ENCODE results near the gene NXF2B.
"Not testable (repeated sequence)": the region's sequence is repeated elsewhere in the genome, so short reads cannot be mapped to it uniquely, and the experiment has no call there.

- not testable (repeated sequence) for TF ChIP-seq CTCF (IDR thresholded peaks at IDR 0.05); POLR2AphosphoS5 (IDR thresholded peaks at IDR 0.05; ENCODE audit: low read depth, low read length); REST (IDR thresholded peaks at IDR 0.05; ENCODE audit: insufficient read depth in 1 of 2, low read depth in 2 of 2, low read length in 1 of 2)
These were observed 18.8 kb upstream of the NXF2B start for GRCh38 chrX:102458615-102459014.

All from Panc1 (cell line).